Measurements from ENCODE around the gene RCAN2.

RCAN2 gene

DNA sequence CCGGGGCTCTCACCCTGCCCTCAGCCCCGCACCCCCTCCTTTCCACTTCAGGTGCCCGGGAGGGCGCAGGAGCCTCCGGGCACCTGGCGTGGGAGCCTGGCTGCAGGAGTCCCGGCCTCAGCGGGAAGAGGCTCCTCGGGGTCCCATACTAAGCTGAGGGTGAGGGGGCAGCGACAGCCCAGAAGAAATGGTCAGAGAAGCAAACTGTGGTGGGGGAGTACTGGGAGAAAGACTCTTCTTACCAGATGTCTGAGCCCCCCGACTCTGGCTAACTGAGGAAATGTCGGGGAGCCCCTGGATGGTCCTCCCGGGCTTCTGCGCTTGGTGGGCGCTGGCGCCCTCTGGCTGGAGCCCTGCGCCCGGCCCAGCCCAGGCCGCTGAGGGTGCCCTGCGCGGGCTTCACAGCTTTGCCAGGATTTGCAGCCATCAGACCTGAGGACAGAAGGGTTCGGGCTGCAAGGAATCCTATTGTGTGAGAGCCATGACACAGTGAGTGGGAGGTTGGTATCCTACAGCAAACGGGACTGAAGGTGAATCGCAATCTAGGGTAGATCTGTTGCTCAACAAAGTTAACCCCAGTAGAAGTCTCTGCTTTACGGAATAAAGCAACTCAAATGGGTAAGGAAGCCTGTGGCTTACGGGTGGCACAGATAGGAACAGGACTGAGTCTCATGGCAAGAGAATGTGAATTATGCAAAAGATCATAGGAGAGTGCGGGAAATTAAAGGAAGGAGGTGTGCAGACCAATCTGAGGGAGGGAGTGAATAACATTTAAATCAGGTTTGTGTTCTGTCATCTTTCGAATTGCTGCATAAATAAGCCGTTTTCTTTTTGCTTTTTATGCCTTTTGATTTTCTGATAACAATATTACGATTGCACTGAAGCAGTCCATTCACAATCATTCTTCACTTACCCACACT, 639 bp upstream of the RCAN2 start:
- DNase-seq = peak; percentile 24 to 37

DNA sequence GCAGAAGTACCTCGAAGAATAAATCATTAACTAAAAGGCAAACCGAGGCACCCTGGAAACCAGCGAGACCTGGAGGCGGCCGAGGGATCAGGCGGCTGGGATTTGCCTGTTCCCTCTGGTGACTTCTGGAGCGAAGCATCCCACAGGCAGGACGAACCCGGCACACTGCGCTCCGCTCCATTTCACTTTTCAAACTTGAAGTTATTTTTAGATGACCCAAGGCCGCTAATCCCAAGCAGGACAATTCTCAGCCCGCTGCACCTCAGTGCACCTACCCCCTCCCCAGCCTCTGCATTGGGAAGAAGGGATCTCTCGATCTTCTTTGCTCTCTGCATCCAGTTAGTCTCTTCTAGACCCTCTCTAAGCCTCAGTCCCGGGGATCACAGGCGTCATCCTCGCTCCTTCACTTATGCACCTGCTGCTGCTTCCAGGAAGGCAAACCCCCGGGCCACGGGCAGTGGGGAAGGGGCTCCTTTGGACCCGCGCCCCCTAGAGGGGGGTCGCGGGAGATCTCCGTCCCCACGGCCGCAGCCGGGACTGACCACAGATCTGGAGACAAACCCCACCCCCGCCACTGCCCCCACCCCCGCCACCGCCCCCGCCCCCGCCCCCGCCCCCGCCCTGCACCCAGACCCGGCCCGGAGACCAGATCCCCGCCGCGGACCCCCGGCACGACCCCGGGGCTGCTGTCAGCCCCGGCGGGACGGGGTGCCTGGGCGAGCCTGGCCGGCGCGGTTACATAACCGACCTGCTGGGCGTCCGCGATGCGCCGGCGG, 636 bp downstream of the RCAN2 start:
- no peak for DNase-seq

DNA sequence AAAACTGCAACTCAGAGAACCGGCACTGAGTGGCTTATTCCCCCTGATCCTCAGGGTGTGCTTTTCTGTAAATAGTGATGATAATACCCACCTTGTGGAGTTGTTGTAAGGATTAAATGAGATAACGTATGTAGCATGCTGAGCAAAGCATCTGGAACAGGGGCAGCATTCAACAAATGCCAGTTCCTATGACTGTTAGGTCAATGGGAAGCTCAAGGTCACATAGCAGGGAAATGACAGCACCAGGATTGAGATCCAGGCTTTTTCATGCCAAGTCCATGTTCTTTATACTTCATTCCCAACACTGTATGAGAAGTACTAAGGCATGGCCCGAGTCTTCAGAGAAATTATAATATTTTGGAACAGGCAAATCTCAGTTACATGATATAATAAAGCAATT, 5.1 kb downstream of the RCAN2 start:
- no peak for DNase-seq

DNA sequence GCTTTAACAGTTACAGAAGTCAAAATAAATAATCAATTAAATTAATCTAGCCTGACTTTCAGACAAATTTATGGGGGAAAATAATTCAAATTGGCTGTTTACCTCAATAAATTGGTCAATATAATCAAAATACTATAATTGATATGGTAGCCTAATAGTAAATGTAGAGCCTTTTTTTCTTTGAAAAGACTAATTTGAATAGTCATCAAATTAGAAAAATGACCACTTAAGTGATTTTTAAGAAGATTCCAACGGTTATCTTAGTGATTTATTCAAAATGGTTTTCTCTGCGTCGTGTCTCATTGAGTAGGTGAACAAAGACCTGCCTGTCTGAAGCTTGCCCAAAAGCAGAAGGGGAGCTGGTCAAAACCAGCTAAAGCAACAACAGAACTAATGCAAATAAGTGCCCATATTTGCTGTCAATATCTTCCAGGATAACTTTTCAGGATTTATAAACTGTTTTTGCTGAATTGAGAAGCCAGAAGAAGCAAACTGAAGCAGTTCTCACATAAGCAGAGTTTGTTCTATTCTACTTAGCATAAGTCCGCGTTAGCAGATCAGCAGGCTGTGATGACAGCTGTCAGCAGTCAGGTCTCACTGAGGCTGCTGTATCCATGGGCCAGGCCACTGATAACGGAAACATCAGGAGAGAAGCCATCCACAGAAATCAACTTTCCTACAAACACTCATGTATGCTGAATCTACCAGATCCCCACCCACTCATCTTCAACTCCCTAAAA, 7.0 kb downstream of the RCAN2 start:
- DNase-seq = no peak

DNA sequence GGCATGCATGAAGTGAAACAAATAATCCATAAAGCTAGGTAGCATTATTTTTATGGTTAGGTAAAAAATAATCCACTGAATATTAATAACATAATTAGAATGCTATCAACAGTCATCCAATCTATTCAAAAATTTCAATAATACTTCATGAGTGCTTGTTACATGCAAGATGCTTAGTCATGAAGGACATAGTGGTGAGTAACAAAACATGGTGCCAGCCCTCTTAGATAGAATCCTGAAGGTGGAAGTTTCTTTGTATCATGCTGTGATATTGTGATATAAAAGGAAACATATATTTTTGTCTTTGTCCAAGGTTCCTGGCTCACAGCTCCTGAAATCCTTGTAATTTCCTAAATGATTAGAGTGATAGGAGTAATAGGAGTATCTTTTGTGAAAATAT, 14.9 kb downstream of the RCAN2 start:
- DNase-seq = no peak

DNA sequence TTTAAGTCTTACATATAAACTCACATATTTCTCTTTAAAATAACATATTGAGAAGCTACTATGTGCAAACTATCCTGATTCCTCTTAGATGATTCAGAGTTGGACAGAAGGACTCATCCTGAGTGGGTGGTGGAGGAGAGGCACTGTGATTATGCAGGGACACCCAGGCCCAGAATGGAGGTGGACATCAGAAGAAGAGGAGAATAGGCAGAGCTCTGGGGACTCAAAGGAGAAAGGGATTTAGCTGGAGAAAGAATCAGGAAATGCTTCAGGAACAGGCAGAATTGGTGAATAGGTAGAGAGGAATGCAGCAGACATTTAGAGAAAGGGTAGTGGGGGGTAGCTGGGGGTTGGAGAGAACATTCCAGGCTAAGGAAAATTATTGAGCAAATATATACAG, 17.4 kb downstream of the RCAN2 start:
- DNase-seq = no peak

DNA sequence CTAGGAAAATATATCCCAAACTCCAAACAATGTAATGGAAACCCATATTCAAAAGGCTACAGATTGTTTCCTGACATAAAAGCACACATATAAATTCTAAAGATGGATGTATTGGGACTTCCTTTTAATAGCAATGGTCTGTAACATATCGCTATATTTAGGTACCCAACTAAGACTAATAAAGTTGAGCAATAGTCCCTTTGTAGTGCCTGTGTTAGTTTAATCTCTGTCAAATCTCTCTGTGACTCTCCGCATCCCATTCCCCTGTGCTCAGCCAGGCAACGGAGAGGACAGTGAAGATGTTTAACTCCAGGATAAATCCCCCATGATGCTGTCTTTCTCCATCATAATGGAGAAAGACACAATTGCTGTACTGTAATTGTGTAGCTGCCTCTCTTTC, 19.0 kb downstream of the RCAN2 start:
- DNase-seq = no peak

DNA sequence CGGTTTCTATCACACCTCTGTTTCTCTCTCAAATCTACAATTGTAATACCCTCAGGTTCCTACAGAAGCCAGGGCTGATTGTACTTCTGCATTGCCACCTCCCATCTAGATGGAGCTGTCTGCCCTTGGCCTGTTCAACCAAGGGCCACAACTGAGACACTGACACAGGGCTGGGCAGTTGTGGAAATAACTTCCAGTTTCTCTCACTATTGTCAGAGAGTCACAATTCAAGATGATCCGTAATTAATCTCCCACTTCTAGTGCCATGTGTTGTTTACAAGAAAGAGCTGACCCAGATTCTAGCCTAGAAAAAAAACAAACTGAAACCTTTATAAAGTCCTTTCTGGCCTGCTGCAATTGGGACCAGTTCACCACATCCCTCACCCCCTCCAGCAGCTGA, 22.2 kb downstream of the RCAN2 start:
- no peak for DNase-seq

DNA sequence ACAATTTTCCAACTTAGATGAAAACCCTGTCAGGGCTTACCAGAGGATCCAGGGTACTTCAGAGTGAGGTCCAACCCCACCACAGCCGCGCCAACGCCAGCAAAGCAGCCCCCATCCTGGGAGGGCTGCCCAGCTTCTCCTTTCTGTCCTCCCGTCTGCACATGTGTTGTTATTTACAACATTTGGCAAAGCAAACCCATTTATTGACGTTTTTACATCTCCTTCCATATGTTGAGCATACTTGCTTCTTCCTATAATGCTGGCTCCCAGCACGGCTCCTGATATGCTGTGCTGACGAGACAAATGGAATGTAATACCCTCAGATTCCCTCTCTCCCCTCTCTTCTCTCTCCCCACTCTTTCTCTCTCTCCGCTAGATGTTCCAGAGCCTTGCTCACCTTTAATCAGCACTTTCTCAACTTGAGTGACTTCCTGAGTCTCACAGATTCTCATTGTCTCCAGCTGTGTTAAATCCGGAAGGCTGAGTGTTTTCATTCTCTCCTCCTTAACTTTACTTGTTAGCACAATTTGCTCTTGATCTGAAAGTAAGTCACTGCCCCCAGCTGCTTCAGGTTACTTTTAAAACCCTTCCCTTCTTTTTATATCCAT, 22.7 kb downstream of the RCAN2 start:
- no peak for DNase-seq

DNA sequence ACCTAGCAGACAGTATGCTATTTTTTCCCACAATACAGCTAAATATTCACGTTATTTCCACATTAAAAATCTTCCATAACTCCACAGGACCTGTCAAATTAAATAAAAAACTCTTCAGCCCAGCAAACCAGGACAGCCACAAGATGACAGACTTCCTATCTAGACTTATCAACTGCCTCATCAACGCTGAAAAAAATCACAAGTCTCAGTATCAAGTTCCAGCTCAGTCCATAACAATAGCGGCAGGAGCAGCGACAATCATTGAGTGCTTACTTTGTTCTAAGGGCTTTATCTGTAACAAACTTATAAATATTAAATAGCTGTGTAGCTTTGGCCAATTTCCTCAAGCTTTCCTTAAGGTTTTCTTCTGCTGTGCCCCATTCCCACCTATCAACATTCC, 24.7 kb downstream of the RCAN2 start:
- no peak for DNase-seq

DNA sequence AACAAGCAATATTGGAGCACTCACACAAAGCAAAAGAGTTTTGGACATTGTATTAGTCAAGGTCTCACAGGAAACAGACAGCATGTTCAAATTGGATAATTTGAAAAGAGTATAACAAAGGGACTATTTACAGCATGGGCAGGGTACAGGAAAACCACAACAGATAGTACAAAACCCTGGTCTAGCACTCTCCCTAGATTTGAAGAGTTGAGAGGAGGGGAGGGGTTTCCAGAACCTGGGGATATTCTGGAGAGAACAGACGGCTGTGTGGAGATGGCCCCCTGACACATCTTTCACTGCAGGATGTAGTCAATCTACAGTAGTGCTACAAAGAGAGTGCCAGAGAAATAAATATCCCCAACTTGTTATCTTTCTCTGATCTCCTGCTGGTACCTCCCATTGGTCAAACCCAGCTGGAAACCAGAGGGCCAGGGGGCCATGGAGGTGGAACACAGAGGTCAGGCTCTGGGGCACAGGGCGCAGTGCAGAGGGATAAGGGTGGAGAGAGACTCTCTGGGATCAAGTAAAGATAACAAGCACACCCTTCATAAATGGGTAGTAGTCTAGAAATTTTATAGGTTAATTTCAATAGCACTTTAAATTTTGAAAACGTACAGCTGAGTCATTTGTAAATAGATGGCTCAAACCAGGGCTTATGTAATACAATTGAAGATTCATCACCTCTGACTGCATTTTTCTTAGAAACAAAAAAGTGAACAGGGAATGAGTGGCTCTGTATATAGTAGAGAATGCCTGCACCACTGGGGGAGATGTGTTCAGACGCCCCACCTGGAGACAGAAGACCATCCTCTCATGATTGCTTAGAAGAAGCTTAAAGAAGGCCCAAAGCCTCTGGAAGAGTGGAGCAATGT, 25.7 kb downstream of the RCAN2 start:
- DNase-seq = peak; percentile 14 to 19

DNA sequence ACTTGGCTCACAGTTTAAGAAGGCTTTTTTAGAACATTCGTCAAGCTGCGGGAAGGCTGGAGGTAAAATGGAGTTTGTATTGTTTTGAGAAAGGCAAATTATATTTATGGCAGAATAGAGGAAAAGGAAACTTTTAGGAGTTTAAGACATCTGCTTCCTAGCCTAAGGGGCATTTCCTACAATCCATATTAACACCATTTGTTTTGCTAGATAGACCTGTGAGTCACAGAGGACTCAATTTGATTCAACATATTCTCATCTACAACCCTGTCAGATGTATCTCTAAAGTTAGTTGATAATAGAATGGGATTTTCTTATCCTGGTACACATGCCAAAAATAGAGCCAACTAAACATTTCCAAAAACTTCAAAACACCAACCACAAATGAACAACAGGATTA, 35.0 kb downstream of the RCAN2 start:
- no peak for DNase-seq

DNA sequence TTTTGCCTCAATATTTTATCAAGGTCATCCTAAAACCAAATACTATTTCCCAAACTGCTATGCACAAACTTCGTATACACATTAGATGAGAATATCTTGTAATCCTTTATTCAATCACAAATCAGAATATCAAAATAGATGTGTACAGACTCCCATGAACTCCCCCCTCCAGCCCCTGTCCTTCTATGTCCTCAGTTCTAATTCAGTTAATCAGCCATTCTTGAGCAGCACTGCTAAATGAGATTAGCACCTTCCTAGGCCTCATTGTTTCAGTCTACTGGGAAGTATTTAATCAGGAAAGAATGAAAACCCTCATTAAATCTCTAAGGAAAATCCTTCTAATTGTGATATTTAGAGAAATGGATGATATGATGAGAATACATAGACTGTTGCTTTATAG, 36.6 kb downstream of the RCAN2 start:
- DNase-seq = no peak

DNA sequence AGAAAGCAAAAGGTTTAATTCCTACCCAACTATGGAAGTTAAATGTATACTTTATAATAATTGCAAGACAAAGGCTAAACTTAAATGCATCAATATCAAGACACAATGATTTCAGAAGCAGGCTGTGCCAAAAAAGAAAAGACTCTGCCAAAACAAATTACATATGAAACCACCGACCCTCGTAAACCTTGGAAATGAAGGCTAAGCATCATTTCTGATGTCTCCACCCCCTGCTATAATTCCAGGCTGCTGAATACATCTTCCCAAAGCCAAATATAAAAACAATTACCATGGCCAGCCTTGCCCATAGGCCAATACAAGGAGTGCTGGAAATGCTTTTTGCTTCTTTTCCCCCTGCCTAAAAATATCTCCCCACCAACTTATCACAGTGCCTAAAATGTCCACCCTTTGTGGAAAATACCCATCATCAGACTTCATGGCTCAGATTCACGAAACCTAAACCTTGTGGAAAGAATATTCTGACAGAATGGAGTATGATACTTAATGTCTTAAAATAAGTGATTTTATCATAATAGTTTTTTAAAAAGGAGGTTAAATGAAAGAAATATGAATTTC, 37.4 kb downstream of the RCAN2 start:
- DNase-seq = no peak

DNA sequence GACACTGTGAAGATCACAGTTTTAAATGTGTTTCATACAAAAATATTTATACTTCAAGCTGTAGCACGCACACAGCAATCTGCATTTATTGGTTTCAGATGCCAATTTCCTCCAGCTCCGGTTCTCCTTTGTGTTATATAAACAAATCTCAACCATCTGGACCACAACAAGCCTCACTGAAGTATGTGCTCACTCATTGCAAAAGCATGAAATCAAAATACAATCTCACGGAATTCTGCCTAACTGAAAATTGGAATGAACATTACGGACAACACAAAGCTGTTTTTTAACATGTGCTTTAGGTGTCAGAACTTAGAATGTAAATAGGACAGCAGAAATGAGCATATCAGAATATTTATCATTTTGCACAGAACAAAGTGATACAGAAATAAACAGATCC, 38.0 kb downstream of the RCAN2 start:
- no peak for DNase-seq

DNA sequence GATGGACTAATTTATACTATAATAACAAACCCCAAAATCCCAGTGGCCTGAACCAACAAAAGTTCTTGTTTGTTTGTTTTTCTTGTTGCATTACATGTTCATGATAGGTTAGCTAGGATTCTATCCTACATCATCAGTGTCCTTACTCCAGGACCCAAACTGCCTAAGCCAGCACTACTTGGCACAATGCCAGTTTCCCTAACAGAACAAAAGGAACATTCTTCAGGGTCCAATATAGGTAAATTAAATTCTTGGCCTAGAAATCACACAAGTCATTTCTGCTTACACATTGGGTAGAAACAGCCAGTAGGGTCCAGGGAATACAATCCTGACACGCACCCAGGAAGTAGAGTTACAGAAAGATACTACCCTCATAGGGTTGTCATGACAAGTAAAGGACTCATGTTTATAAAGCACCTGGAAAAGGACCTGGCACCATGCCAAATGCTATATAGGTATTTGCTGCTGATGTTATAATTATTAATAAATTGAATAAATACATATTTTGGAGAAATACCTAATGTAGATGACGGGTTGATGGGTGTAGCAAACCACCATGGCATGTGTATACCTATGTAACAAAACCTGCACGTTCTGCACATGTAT, 38.8 kb downstream of the RCAN2 start:
- no peak for DNase-seq

DNA sequence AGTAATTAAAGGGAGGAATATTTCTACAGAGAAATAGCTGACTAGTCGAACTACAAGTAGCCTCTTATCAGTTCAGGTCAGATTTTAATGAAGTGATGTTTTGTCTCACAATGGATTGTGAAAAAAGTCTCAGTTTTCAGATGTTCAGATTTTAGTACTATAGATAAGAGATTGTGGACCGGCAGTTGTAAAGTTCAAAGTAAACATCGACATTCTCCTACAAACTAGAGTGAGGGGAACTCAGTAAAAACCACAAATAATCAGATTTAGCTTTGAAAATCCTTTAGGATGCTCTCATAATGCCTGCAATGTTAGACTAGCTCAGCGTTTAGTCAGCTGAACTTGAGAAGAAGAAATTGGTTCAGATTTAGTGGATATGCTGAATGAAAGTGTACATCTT, 39.9 kb downstream of the RCAN2 start:
- DNase-seq = no peak

DNA sequence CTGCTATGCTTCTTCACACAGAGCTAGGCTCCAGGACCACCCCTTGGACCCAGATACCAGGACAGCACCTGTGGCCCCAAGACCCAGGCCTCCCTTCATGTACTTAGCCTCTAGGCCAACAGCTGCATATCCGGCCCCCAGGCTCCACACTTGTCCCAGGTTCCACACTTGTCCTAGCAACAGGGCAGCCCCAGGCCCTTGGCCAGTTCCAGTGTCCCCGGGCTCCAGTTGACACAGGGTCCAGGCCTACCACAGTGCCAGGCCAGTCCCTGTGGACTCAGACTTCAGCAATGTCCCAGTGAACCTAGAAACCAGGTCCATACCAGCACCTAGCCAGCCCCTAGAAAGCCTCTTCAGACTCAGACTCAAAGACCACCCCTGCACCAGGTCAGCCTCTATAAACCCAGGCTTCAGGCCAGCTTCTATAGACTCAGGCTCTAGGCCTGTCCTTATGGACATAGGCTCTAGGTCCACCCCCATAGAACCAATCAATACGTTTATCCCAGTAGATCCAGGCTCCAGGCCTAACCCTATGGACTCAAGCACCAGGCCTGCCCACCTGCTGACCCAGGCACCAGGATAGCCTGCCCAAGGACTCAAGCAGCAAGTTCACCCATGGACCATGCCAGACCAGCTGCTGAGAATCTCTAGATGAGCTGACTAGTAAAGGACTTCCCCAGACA, 46.3 kb downstream of the RCAN2 start:
- no peak for DNase-seq

DNA sequence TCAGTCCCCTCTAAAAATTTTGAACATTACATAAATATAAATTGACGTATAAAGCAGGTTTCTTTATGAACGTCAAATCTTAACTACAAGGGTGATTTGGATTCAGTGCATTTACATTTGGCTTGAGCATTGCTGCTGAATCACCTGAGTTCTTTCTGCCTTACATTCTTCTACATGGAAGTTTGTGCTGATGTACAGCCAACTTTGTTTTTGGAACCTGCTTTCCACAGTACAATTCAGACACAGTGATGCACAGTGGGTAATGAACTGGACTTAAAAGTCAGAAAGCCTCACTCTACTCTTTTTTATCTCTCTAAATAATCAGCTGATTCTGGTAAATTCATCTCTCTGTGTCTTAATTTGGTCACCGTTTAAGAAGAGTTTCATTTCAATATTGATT, 47.6 kb downstream of the RCAN2 start:
- no peak for DNase-seq

DNA sequence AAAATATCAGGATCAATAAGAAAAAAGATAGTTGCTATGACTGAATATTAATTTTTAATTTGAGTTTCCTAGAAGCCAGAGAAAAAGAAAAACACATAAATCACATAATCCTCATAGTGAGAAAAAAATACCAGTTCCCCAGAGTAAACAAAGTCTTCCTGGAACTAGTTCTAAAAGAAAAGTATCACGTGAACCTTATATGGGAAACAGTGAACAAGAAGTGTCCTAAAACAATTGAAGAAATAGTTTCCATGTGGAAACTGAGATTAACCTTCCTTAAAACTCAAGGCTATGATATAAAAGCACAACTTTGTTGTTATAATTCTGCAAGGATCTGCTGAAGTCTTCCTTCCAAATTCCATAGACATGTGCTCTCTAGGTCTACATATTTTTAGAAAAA, 50.6 kb downstream of the RCAN2 start:
- DNase-seq = no peak

DNA sequence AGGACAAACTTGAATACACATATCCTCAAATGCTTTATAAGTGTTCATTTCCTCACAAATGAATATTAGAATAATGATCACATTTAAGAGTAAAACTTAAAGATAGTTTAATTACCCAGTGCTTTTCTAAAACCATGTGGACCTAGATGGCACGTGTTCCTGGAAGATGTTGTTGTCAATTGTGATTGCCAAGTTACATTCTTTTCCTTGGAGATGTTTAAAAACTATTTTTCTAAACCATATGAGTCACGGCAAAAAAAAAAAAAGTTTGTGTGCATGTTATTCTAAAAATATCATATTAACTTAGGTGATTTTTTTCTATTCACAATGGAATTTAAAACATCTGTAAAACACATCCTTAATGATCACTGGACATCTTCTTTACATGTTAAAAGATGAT, 51.1 kb downstream of the RCAN2 start:
- no peak for DNase-seq
